ENCODE results near the gene PLXNB2. TPM values are rescaled to one million over a fixed set of nuclear protein-coding genes. Genes with fewer than 3 reads are reported as not detected.

Gene PLXNB2
- total RNA-seq, 4 donors from 2014 or later, result 44.7 to 208 (median 126) TPM

DNA sequence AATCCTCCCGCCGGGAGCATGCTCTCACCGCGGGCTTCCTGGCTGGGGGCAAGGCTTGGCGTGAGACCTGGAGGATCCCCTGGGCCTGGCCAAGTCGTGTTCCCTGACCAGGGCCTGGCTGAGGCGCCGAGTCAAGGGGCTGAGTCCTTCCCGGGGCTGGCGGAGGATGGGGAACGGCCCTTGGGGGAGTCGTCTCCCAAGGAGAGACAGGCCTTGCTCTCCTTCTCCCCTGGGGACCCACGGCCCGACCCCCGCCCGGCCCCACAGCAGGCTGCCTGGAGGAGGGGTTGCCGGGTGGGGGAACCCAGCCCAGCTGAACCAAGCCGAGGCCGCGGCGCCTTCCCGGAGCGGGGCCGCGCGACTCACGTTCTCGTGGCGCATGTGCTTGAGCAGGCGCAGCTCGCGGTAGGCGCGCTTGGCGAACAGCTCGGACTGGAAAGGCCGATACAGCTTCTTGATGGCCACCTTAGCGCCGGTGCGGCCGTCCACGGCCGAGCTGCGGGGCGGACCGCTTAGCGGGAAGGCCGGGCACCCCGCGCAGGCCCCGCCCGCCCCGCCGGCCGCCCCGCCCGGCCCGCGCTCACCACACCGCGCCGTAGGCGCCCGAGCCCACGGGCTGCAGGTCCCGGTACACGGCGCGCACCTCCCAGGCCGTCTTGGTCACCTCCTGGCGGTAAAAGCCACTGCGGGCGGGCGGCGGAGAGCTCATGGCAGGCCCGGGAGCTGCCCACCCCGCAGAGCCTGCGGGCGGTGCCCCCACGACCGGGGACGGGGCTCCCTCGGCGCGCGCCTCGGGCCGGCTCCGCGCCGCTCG, 46.4 kb downstream of the PLXNB2 start:
- no peaks in the 10 kb centered on the region for H3K27me3 ChIP-seq
- intact Hi-C loops (cut with DNase I; ENCODE audit: low total_unique reads), result no loop called here

DNA sequence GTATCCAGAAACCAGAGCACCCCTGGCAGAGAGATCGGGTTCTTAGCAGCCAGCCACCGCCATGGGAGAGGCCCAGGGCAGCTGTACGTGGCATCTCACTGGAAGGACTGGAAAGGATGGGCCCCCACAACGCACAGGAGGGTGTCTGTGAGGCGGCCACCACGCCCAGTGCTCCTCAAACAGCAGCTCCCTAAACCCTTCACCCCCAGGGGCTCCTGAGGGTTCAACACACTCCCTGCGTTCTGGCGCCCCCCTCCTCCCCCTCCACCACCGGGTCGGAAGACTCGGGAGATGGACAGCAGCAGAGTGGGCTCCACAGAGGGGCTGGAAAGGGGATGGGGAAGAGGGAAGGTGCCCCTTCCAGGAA, 47.0 kb downstream of the PLXNB2 start:
- Histone ChIP-seq H3K27ac (peak overlapping the region; percentile 65 to 74), H3K4me1 (peaks cover 0 to 19% of the 10 kb centered on the region in 2 donors), H3K4me3 (peak overlapping the region; percentile 32 to 58), H3K27me3 (no peaks in the 10 kb centered on the region), H3K36me3 (no peaks in the 10 kb centered on the region), H3K9me3 (no peaks in the 10 kb centered on the region)
- no peak for DNase-seq
- intact Hi-C loops (cut with DNase I; ENCODE audit: low total_unique reads), result no loop called here
- TF ChIP-seq, protein P1, sequence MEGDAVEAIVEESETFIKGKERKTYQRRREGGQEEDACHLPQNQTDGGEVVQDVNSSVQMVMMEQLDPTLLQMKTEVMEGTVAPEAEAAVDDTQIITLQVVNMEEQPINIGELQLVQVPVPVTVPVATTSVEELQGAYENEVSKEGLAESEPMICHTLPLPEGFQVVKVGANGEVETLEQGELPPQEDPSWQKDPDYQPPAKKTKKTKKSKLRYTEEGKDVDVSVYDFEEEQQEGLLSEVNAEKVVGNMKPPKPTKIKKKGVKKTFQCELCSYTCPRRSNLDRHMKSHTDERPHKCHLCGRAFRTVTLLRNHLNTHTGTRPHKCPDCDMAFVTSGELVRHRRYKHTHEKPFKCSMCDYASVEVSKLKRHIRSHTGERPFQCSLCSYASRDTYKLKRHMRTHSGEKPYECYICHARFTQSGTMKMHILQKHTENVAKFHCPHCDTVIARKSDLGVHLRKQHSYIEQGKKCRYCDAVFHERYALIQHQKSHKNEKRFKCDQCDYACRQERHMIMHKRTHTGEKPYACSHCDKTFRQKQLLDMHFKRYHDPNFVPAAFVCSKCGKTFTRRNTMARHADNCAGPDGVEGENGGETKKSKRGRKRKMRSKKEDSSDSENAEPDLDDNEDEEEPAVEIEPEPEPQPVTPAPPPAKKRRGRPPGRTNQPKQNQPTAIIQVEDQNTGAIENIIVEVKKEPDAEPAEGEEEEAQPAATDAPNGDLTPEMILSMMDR (IDR thresholded peaks at IDR 0.05), result no peak
- TF ChIP-seq POLR2A (IDR thresholded peaks at IDR 0.05), result no peak

More for the DNA sequence above, 46.4 kb downstream of the PLXNB2 start:
- TF ChIP-seq POLR2A (IDR thresholded peaks at IDR 0.05), result no peak
- TF ChIP-seq, protein P1 (IDR thresholded peaks at IDR 0.05), result no peak
- Histone ChIP-seq H3K4me1 (peaks cover 0 to 19% of the 10 kb centered on the region in 2 donors), H3K36me3 (no peaks in the 10 kb centered on the region), H3K4me3 (peak overlapping the region; percentile 32 to 58), H3K27ac (peak overlapping the region; percentile 65 to 74), H3K9me3 (no peaks in the 10 kb centered on the region)
- DNase-seq, result no peak

DNA sequence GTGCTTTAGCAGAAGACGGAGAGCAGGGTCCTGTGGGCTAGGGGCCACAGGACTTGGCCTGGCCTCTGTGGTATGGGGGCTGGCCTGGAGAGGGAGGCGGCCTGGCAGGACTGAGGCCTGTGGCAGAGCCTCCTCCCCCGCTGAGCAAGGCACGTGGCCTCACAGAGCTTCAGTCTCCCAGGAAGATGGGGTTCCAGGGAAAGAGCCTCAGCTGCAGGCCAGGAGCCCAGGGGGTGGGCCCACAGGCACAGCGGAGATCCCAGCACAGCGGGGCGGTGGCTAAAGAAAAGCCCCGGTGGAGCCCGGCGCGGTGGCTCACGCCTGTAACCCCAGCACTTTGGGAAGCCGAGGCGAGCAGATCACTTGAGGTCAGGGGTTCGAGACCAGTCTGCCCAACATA, 48.1 kb downstream of the PLXNB2 start:
- Histone ChIP-seq H3K27ac (no peak overlapping the region), H3K9me3 (no peaks in the 10 kb centered on the region), H3K4me1 (peaks cover 0 to 19% of the 10 kb centered on the region in 2 donors), H3K27me3 (no peaks in the 10 kb centered on the region), H3K36me3 (no peaks in the 10 kb centered on the region), H3K4me3 (no peak overlapping the region)
- TF ChIP-seq, protein P1 (IDR thresholded peaks at IDR 0.05), result no peak
- no peak for TF ChIP-seq POLR2A (IDR thresholded peaks at IDR 0.05)
- intact Hi-C loops (cut with DNase I; ENCODE audit: low total_unique reads), result no loop called here
- DNase-seq, result no peak

DNA sequence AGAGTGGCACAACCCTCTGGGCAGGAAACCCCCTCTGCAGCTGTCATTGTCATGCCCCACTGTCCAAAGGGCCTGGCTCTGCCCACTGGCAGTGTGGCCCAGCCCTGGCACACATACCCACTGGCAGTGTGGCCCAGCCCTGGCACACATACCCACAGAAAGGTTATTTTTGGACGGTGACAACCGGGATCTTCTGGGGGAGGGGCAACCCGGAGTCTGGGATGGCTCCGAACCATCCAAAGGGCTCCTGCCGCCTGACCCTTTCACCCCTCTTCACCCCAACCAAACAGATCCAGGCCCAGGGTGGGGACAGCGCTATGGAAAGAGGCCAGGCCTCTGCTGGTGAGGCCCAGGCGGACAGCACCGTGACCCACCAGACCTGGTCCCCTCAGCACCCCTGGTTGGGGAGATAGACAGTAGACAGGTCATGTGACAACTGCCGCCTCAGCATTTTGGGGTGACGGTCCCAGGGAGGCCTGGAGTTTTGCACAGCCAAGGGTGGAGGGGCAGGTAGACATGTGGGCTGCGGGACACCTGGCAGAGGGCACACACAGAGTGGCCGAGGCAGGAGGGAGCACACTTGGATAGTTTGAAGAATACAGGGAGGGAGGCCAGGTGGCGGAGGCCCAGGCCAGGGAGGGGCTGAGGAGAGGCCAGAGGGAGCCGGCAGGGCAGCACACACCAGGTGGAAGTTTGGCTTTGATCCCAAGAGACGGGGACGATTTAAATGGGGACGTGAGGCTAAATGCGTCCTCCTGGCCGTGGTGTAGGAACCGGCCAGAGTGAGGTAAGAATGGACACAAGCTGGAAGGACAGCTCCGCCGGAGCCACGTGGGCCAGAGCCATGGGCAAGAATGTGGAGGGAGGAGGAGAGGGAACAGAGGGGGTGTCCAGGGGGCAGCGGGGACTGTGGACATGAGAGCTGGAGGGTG, 48.8 kb downstream of the PLXNB2 start:
- no peak overlapping the region for H3K27ac ChIP-seq
- H3K36me3 ChIP-seq, result no peaks in the 10 kb centered on the region
- DNase-seq, result no peak
- no peaks in the 10 kb centered on the region for H3K27me3 ChIP-seq
- intact Hi-C loops (cut with DNase I; ENCODE audit: low total_unique reads), result no loop called here
- H3K4me3 ChIP-seq, result no peak overlapping the region
- H3K9me3 ChIP-seq, result no peaks in the 10 kb centered on the region
- peaks cover 0 to 19% of the 10 kb centered on the region in 2 donors for H3K4me1 ChIP-seq
- no peak for TF ChIP-seq POLR2A (IDR thresholded peaks at IDR 0.05)
- TF ChIP-seq, protein P1 (IDR thresholded peaks at IDR 0.05), result no peak
